ENCODE results near the gene ACBD5.
"Not testable (repeated sequence)": the region's sequence is repeated elsewhere in the genome, so short reads cannot be mapped to it uniquely, and the experiment has no call there.

The ACBD5 gene, protein sequence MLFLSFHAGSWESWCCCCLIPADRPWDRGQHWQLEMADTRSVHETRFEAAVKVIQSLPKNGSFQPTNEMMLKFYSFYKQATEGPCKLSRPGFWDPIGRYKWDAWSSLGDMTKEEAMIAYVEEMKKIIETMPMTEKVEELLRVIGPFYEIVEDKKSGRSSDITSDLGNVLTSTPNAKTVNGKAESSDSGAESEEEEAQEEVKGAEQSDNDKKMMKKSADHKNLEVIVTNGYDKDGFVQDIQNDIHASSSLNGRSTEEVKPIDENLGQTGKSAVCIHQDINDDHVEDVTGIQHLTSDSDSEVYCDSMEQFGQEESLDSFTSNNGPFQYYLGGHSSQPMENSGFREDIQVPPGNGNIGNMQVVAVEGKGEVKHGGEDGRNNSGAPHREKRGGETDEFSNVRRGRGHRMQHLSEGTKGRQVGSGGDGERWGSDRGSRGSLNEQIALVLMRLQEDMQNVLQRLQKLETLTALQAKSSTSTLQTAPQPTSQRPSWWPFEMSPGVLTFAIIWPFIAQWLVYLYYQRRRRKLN

DNA sequence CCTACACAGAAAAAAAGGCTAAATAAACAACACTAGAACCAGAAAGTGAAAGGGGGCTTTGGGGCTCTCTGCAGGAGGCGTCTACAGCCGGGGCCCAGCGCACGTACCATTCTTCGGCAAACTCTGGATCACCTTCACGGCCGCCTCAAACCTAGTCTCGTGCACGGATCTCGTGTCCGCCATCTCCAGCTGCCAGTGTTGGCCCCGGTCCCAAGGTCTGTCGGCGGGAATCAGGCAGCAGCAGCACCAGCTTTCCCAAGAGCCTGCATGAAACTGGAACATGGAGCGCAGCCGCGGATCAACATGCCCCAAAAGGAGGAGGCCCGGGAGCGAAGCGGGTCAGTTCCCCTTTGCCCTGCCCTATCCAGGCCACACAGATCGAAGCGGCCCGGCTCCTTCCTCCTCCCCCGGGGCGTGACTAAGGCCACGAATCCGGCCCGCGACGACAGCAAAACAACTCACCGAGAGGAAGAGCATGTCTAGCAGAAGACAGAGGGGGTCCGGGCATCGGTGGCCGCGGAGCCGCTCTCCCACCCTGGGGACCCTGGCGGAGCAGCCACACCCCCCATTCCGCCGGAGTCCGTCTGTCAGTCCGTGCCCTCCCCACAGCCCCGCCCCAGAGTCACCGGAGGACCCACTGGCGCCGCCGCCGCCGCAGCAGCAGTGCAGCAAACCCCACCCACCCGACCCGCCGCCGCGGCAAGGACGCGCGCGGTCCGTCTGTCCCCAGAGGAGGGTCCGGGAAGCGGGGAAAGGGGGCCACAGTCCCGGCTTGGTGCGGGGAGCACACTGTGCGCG, at the start of gene ACBD5:
TSS of gene ACBD5 (minus strand) at position 586 of the 798 bp plus-strand sequence. CDS start at position 477, 109 bp downstream.
- DNase-seq (ENCODE audit: low spot score), result peak; percentile 75

DNA sequence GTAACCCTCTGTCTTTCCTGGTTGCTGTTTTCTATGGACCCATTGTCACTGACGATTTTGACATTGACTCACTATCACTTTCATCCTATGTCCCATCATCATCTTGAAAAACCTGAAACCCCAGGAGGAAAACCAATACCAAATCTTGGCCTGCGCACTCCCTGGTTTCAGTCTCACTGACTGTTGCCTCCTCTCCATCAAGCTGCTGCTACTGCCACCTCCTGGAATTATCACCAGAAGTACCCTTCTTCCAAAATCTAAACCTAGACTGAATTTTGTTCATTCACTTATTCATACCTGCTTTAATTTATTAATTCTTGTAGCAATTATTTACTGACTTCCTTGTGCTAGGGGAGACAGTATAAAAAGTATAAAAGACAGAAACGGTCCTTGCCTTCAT, 44.5 kb upstream of the ACBD5 start:
- peak; percentile 21 for DNase-seq (ENCODE audit: low spot score)

DNA sequence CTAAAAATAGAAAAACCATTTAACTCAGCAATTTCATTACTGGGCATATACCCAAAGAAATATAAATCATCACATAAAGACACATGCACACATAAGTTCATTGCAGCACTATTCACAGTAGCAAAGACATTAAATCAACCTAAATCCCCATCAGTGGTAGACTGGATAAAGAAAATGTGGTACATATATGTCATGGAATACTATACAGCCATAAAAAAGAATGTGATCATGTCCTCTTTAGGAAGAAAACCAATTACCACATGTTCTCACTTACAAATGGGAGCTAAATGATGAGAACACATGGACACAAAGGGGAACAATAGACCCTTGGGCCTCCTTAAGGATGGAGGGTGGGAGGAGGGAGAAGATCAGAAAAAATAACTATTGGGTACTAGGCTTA, 36.0 kb upstream of the ACBD5 start:
- no peak for DNase-seq (ENCODE audit: low spot score)

DNA sequence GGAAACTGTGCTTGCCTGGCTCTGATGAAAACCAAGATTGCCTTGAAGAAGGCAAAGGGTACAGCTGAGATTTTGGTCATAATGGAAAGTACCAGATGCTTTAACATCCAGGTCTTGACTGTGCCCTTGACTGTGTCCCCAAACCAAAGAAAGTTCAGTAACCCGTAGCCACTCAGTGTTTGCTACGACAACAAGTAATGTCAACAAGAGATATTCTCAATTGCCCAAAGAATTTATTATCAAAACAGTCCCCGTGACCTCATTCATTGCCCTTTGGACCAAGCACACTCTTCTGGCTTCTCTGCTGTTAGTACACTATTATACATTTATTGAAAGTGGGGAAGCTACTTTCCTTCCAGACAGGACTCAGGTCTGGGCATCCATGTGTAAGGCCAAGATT, 25.4 kb upstream of the ACBD5 start:
- peak; percentile 59 for DNase-seq (ENCODE audit: low spot score)

DNA sequence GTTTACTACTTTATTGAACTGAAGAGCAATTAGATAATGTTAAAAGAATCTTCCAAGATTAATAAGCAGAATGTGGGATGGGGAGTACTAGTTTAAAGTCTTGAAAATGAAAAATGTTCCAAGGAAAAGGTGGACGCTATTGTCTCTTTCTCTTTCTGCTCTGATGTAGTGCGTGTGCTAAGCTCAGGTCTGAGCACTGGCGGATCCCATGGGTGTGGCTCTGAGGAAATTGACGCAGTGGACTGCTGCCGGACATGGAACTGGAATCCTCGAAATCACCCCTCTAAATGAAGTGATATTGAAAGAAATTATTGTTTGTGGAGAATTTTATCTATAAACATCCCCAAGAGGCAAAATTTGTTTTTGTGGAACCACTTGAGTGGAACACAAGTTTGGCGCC, 22.2 kb upstream of the ACBD5 start:
- DNase-seq (ENCODE audit: low spot score), result not testable (repeated sequence)

DNA sequence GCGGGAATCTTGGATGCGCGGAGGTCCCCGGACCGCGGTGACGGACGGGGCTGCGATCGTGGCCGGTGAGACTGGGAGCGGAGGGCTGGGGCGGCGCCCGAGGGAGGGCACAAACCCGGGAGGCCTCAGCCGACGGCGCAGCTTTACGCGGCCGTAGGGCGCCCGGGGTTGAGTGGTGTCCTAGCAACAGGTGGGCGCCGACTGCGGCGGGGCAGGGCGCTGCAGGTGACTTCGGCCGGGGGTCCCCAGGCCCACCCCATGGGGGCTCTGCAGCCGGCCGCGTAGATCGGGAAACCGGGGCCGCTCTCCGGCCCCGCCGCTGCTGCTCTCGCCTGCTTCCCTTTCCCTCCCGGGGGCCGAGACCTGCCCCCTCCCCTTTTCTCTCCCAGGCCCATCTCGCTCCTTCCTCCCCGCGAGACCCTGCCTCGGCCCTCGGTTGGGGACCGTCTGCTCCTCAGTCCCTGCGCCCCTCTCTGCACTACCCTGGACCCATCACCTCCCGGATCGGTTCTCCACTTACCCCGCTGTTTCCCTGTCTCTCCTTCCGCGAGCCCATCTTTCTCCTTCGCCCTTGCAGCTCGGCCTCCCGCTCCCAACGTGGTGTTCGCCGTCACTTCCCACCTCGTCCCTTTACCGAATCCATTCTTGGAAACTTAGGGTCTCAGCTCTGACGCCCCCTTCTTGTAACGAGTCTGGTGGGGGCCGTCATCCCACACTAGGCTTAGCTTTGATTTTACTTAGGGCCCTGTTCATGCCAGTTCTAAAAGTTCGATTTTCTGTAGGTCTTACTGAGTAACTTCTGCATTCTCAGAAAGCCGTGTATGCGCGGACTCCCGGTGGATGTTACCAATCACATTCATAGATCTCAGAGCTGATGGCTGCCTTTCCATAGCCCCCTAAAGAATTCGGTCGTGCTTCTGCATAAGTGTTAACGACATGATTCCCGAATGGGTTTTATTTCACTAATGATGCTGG, 18.5 kb upstream of the ACBD5 start:
- no peak for DNase-seq (ENCODE audit: low spot score)

DNA sequence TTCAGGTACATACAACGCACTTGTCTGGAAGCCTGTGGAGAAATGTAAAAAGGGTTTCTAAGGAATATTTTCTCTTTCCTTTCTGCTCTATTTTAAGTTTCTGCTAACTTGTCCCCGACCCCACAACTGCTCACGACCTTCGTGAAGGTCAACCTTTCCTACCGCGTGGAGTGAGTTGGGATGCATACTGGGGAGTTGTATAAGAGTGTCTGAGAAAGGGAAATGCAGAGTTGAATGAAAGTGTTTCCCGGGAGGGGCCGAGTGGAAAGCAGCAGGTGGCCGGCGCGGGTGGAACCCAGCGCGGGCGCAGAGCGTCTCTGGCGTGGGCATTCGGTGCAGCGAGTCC, 17.9 kb upstream of the ACBD5 start:
- DNase-seq (ENCODE audit: low spot score), result no peak

DNA sequence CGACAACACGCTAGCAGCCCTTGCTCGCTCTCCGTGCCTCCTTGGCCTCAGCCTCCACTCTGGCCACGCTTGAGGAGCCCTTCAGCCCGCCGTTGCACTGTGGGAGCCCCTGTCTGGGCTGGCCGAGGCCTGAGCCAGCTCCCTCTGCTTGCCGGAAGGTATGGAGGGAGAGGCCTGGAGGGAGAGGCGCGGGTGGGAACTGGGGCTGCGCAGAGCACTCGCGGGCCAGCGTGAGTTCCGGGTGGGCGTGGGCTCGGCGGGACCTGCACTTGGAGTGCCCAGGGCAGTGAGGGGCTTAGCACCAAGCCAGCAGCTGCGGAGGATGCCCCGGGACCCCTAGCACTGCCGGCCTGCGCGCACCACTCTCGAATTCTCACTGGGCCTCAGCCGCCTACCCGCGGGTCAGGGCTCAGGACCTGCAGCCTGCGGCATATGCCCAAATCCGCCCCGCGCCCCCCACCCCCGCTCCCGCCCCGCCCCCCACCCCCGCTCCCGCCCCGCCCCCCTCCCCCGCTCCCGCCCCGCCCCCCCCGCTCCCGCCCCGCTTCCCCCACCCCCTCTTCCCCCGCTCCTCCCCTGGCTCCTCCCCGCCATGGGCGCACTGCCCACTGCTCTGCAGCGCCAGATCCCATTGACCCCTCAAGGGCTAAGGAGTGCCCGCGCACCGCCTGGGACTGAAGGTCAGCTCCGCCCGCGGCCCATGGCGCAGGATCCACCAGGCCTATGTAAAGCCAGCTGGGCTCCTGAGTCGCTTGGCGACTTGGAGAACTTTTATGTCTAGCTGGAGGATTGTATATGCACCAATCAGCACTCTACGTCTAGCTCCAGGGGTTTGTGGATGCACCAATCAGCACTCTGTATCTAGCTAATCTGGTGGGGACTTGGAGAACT, 15.9 kb upstream of the ACBD5 start:
- DNase-seq (ENCODE audit: low spot score), result no peak

DNA sequence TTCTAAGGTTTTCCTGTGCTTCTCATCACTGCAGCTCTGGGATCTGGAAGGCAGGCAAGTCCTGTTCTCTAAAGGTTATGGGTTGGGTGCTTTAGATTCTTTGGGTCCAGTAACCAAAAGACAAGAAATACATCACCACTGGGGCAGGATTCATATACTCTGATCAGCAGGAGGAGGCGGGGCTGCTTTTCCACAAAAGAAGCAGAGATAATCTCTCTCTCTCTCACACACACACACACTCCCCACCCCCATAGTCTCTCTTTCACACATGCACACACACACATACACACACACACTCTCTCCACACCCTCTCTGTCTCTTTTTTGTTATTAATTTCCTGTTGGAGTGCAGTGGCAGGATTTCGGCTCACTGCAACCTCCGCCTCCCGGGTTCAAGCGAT, 13.0 kb upstream of the ACBD5 start:
- DNase-seq (ENCODE audit: low spot score), result no peak

DNA sequence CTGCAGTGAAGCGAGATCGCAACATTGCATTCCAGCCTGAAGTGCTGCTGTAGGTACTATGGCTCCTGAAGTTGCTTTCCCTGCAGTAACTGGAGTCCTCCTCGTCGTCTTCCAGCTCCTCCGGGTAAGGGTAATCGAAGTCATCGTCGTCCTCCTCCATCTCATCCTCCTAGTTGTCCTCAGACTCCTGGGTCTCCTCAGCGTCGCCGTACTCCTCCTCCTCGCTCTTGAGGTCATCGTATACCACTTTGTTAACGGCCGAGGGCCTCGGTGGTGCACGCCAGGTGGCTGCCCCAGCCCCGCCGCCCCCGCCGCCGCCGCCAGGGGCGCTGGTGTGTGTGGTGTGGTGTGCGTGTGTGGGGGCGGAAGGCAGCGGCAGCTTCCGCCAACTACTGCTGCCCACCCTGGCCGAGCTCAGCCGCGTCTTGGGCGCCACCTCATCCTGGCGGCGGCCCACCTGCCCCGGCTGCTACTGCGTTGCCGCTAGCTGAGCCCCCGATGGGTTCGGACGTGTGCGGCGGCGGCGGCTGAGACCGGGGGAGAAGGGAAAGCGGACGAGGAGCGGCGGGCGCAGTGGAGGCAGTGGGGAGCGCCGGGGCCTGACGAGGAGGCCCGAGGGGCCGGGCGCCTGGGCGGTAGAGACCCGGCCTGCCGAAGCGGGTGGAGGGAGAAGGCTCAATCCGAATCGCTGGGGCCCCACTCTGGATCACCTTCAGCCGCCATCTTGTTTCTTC, 11.8 kb upstream of the ACBD5 start:
- DNase-seq (ENCODE audit: low spot score), result peak; percentile 93

DNA sequence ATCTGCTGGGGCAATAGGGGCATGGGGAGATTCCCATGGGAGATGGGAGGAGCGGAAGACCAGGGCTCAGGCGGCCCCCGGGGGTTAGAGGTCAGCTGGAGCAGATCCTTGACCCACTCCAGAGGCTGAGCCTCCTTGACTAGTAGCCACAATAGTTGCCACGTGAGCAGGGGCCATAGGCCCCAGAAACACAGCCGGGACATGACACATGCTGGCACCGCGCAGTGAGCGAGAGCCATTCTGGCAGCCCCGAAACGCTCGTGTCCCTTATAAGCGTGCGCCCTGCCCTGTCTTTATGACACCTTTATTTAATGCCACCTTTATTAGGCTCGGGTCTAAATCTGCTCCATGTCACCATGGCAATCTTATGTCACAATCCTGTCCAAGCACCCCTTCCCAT, 11.0 kb upstream of the ACBD5 start:
- no peak for DNase-seq (ENCODE audit: low spot score)

DNA sequence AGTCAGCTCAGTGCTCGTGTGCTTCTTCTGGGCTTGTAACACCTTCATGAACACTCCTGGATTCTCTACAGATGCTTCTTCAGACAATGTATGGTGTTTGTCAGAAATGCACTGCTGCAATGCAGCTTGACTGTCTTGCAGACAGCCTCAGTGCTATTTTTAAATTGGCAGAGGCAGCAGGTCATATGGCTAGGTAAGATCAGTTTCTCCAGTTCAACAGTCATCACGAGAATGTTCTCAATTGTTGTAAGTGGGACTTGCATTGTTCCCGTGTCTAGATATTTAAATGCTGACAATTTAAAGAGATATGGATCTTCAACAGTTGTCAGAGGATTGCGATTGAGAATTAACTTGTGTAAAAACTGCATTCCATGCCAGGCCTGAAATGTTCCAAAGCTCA, 7.6 kb upstream of the ACBD5 start:
- no peak for DNase-seq (ENCODE audit: low spot score)

DNA sequence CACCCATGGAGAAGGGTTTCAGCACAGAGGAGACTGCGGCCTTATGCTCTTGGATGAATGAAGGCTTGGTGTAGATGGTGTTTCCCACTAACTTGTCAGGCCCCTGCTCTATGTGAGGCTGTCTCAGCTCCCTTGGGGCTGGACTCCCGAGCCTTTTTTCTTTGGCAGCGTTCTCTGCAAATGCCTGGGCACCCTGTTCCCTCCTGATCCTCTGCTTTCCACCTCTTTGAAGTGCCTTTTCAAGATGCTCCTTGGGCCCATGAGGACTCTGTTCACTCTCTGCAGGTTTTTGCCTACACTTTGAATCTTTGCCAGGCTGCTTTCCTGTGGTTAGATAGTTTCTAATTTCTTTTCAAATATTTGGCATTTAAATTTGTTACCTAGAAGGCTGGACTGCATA, 6.8 kb upstream of the ACBD5 start:
- no peak for DNase-seq (ENCODE audit: low spot score)

DNA sequence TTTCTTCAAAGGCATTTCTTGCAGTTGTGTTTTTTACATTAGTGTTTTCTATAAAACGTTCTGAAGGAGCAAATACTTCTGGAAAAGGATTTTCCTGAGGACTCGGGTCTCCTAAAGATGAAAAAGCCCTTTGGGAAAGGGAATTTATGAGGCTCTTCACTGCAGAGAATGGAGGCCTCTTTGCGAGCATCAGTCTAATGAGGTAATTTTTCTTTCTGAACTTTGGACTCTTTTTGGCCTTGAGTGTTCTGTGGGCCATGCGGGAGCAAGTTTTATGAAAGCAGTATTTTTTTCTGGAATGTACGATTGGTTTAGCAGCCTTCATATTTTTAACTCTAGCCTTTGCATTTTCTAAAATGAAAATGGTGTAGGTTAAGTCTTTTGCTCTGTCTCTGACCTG, 6.4 kb upstream of the ACBD5 start:
- no peak for DNase-seq (ENCODE audit: low spot score)

DNA sequence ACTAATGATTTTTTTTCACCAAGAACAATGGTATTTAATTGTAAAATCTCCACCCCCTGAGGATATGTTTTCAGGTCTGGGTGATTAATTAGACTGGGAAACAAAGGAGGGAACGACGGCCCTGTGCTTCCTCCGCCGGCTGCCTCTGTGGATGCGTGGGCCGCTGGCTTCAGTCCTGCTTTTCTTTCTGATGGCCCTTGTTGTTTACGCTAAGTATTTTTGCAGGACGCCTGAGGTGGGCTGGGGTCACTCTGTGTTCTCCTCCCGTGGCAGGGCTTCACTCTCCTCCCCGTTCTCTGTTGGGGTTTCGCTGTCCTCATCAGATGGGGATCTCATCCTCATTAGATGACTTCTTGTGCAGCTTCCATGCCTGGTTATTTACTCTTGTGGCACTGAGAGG, 5.2 kb upstream of the ACBD5 start:
- no peak for DNase-seq (ENCODE audit: low spot score)

DNA sequence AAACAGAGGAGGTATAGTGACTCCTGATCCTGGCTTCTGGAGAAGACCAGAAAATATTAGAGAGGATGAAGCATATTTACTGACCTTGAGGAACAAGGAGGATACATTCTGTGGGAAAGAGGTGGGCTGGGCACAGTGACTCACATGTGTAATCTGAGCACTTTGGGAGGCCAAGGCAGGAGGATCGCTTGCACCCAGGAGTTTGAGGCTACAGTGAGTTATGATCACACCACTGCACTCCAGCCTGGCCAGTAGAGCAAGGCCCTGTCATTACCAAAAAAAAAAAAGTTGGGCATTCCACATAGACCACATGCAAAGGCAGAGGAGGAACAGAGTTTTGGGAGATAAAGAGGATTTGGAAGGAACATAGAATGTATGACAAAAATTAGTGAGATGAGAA, 4.4 kb upstream of the ACBD5 start:
- no peak for DNase-seq (ENCODE audit: low spot score)

DNA sequence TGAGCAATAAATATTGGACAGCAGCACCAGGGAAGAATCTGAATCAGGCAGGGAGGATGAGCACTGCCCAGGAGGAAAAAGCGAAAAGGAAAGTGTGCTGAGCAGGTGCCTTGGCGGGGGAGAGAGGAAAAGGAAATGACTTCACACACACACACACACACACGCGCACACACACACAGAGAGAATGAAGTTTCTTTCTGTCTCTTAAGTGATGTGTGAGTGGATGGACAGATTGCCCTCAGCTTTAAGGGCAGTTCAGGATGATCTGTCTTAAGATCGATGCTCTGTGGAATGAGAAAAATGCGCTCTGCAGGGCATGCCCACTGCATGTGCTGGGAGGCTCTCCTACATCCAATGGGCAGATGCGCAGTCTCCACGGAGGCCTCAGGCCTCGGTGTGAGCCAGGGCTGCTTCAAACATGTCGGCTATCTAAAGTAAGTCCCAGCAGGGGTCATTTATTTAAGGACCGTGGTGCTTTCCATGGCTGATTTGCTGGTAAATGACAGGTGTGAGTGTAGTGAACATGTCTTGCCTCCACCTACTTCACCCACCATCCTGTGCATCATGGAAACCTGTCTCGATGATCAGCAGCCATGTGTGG, 2.5 kb upstream of the ACBD5 start:
- no peak for DNase-seq (ENCODE audit: low spot score)

DNA sequence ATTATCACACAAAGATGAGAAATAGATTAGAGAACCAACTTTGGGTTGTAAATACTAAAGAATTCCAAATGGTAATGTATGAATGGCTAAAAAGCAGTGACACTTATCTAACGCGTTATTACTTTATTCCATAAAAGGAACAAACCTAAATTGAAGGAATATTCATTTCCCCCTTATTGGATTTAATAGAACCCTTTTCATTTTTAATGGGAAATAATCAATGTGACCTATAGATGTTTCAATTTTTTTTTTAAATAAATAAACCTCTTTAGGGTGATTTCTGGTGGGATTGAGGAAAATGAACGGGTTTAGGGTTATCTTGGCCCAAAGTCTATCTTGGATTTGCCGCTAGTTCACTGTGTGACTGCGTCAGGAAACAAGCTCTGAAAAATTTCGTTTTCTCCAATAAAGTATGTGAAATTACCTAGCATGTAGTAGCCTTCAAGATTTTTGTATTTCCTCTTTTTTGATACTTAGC, 1.9 kb upstream of the ACBD5 start:
- DNase-seq (ENCODE audit: low spot score), result no peak

DNA sequence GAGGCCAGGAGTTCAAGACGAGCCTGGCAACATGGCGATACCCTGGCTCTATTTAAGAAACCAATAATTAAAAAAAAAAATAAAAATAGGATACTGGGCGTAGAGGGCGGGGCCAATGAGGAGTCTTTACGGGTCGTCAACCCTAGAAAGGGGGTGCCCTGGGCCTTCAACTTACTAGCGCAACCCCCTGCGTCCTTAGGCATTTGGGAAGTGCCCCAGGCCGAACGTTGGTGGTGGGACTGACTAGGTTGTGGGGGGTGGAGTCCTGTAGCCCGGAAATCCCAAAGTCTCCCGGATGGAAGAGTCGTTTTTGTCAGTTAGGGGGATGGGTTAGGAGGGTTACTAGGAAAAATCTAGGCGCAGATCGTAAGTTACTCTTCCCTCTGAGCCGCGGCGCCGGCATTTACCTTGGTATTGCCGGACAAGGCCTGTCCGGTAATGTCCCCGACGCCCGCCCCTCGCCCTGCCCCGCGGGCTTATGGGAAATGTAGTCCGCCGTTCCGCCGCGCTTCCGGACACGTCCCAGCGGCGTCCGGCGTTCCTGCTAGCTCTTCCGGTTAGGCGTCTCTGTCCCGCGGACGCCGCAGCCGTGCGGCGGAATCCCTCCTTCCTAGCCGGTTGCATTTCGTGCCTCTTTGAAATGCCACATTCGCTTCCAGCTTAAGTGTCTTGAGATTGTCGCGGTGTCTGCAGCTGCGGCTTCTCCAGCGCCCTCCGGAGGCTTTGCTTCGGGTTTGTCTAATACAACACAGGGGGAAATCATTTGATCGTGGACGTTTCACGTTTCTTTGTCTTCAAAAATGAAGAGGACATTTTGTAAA, 1.3 kb upstream of the ACBD5 start:
- peak; percentile 82 for DNase-seq (ENCODE audit: low spot score)

All from HuH-7 (cell line).